GM23248 (cell line): Measurements from ENCODE around the gene LTBP3. TPM values are rescaled to one million over a fixed set of nuclear protein-coding genes. Genes with fewer than 3 reads are reported as not detected.

Experiments used
- DNase-seq: peaks from one replicate; pipeline ENCODE4 v3.0.0-alpha.2; 2015
- H2AFZ ChIP-seq: fragments of 200-600 bp; sonication (generic); 2 replicates; pipeline ENCODE4 v1.6.1; 2016; ENCODE audit warnings: antibody characterized with exemption
- H3F3A ChIP-seq: fragments of 200-600 bp; sonication (generic); 2 replicates; pipeline ENCODE4 v1.6.1; 2016; ENCODE audit warnings: mild to moderate bottlenecking, antibody characterized with exemption, mixed run types; ENCODE audit not compliant: insufficient read depth
- H3K27ac ChIP-seq: fragments of 200-600 bp; sonication (generic); 2 replicates; pipeline ENCODE4 v1.5.1; 2016; ENCODE audit warnings: mild to moderate bottlenecking
- H3K27me3 ChIP-seq: fragments of 200-600 bp; sonication (generic); replicated peaks from 2 replicates; pipeline ENCODE4 v1.6.1; 2016; ENCODE audit warnings: mild to moderate bottlenecking; ENCODE audit not compliant: insufficient read depth
- H3K36me3 ChIP-seq: fragments of 200-600 bp; sonication (generic); 2 replicates; pipeline ENCODE4 v1.6.1; 2016; ENCODE audit warnings: low read depth, mild to moderate bottlenecking
- H3K4me1 ChIP-seq: fragments of 200-600 bp; sonication (generic); 2 replicates; pipeline ENCODE4 v1.6.1; 2016; ENCODE audit warnings: mild to moderate bottlenecking; ENCODE audit not compliant: insufficient read depth
- H3K4me2 ChIP-seq: fragments of 200-600 bp; sonication (generic); one replicate; pipeline ENCODE4 v1.6.1; 2016; ENCODE audit warnings: mild to moderate bottlenecking; ENCODE audit not compliant: unreplicated experiment
- H3K4me3 ChIP-seq: fragments of 200-600 bp; sonication (generic); 2 replicates; pipeline ENCODE4 v1.5.1; 2016; ENCODE audit warnings: mild to moderate bottlenecking
- H3K79me2 ChIP-seq: fragments of 200-600 bp; sonication (generic); 2 replicates; pipeline ENCODE4 v1.6.1; 2016; ENCODE audit warnings: mild to moderate bottlenecking; ENCODE audit not compliant: insufficient read depth
- H3K9ac ChIP-seq: fragments of 200-600 bp; sonication (generic); 2 replicates; pipeline ENCODE4 v1.6.1; 2016; ENCODE audit warnings: mild to moderate bottlenecking
- H3K9me2 ChIP-seq: fragments of 200-600 bp; sonication (generic); 2 replicates; pipeline ENCODE4 v1.6.1; 2016; ENCODE audit warnings: mixed run types, mild to moderate bottlenecking, moderate library complexity; ENCODE audit not compliant: insufficient read depth
- H3K9me3 ChIP-seq: fragments of 200-600 bp; sonication (generic); one replicate; pipeline ENCODE4 v1.6.1; 2017; ENCODE audit warnings: low read depth
- H4K20me1 ChIP-seq: fragments of 200-600 bp; sonication (generic); 2 replicates; pipeline ENCODE4 v1.6.0; 2016; ENCODE audit not compliant: insufficient read depth
- EZH2 ChIP-seq: fragments of 200-600 bp; sonication (generic); IDR thresholded peaks from 2 replicates; pipeline ENCODE4 v1.6.1; 2018; ENCODE audit warnings: antibody characterized with exemption, mild to moderate bottlenecking; ENCODE audit not compliant: insufficient read depth, poor library complexity, severe bottlenecking
- EZH2phosphoT487 ChIP-seq: fragments of 200-600 bp; sonication (generic); IDR thresholded peaks from 2 replicates; pipeline ENCODE4 v1.6.1; 2018; ENCODE audit warnings: antibody characterized with exemption, moderate library complexity, mild to moderate bottlenecking, low read depth; ENCODE audit not compliant: insufficient read depth
- WGBS, 2 experiments: methylation state at CpG; one replicate each; pipeline ENCODE4 v1.1.6; 2015 to 2017; ENCODE audit warnings: low lambda C conversion rate in 2 of 2, low coverage in 1 of 2; ENCODE audit errors: missing lambda C conversion rate in 2 of 2; 5-methylcytosine and 5-hydroxymethylcytosine counted together
- in situ Hi-C: fragments of 300-500 bp; cut with MboI; formaldehyde crosslinking; loops from 2 replicates; pipeline ENCODE4 v1.15.0; 2020
- polyA plus RNA-seq: library from polyadenylated mRNA; unstranded; fragments of >200 nt; fragmentation: Nextera tagmentation; extraction: Ambion mirVana; gene quantifications from 2 replicates; pipeline ENCODE4 v1.2.1, GENCODE V29; 2016
- total RNA-seq: library from RNA; depleted of rRNA; stranded (reverse); fragments of >200 nt; shearing (Covaris generic); gene quantifications from 2 replicates; pipeline ENCODE4 v1.2.3, GENCODE V29; 2014

Gene LTBP3
- total and polyA plus RNA-seq, 2 experiments from 2014 or later, result 39.6 to 112 TPM

GRCh38 chr11:65542738-65543390, 15.3 kb downstream of the LTBP3 start:
- no peak for TF ChIP-seq EZH2
- no peak for TF ChIP-seq EZH2phosphoT487
- in situ Hi-C loops, result no loop called here
- H3K27me3 ChIP-seq, result no peaks in the 10 kb centered on the region
- no peak for DNase-seq
- no peak overlapping the region for H3K4me3 ChIP-seq
- H3F3A ChIP-seq, result peaks cover 33% of the 10 kb centered on the region
- no peak overlapping the region for H3K9ac ChIP-seq
- 67 to 78% methylated on average over 3 of the region's 3 CpGs for WGBS, 2 experiments
- H2AFZ ChIP-seq, result no peak overlapping the region
- no peak overlapping the region for H3K4me2 ChIP-seq
- no peaks in the 10 kb centered on the region for H4K20me1 ChIP-seq
- no peak overlapping the region for H3K27ac ChIP-seq
- no peaks in the 10 kb centered on the region for H3K79me2 ChIP-seq
- H3K9me3 ChIP-seq, result no peaks in the 10 kb centered on the region
- 0 out of 2 replicates have a peak, but pooled peaks cover 3% of the 10 kb centered on the region for H3K36me3 ChIP-seq
- H3K4me1 ChIP-seq, result no peaks in the 10 kb centered on the region; the same call in 1 of the 2 replicates
- H3K9me2 ChIP-seq, result no peaks in the 10 kb centered on the region

GRCh38 chr11:65541093-65541982, 16.8 kb downstream of the LTBP3 start:
- H3K9me3 ChIP-seq, result no peaks in the 10 kb centered on the region
- no peaks in the 10 kb centered on the region for H3K79me2 ChIP-seq
- TF ChIP-seq EZH2phosphoT487, result no peak
- DNase-seq, result no peak
- in situ Hi-C loops, result no loop called here
- H3K9ac ChIP-seq, result peak overlapping the region; percentile 64
- peak overlapping the region; percentile 42; the same call in 1 of the 2 replicates for H2AFZ ChIP-seq
- no peaks in the 10 kb centered on the region for H3K9me2 ChIP-seq
- peak overlapping the region; percentile 77 for H3K27ac ChIP-seq
- WGBS, 2 experiments, result 22 to 26% methylated on average over 15 to 18 of the region's 18 CpGs
- peaks cover 33% of the 10 kb centered on the region for H3F3A ChIP-seq
- H3K36me3 ChIP-seq, result 0 out of 2 replicates have a peak, but pooled peaks cover 3% of the 10 kb centered on the region
- H3K4me1 ChIP-seq, result no peaks in the 10 kb centered on the region; the same call in 1 of the 2 replicates
- no peaks in the 10 kb centered on the region for H3K27me3 ChIP-seq
- no peaks in the 10 kb centered on the region for H4K20me1 ChIP-seq
- H3K4me2 ChIP-seq, result peak overlapping the region; percentile 70
- peak overlapping the region; percentile 68 for H3K4me3 ChIP-seq

GRCh38 chr11:65540290-65541092, 17.7 kb downstream of the LTBP3 start:
- no peaks in the 10 kb centered on the region for H4K20me1 ChIP-seq
- peak; percentile 97 for DNase-seq
- peak overlapping the region; percentile 77 for H3K27ac ChIP-seq
- no peaks in the 10 kb centered on the region for H3K9me3 ChIP-seq
- H3K9ac ChIP-seq, result peak overlapping the region; percentile 64
- peak overlapping the region; percentile 68 for H3K4me3 ChIP-seq
- TF ChIP-seq EZH2phosphoT487 (no peak), EZH2 (no peak)
- in situ Hi-C loops, result no loop called here
- H3K9me2 ChIP-seq, result no peaks in the 10 kb centered on the region
- no peaks in the 10 kb centered on the region; the same call in 1 of the 2 replicates for H3K4me1 ChIP-seq
- peaks cover 36% of the 10 kb centered on the region for H3F3A ChIP-seq
- no peaks in the 10 kb centered on the region for H3K79me2 ChIP-seq
- WGBS, 2 experiments, result 1% methylated on average over 47 to 77 of the region's 78 CpGs
- 0 out of 2 replicates have a peak, but pooled peaks cover 3% of the 10 kb centered on the region for H3K36me3 ChIP-seq
- H3K4me2 ChIP-seq, result peak overlapping the region; percentile 70
- peak overlapping the region; percentile 42; the same call in 1 of the 2 replicates for H2AFZ ChIP-seq
- H3K27me3 ChIP-seq, result no peaks in the 10 kb centered on the region
